ENCODE results near the gene GARIN5B. TPM values are rescaled to one million over a fixed set of nuclear protein-coding genes. Genes with fewer than 3 reads are reported as not detected.
A peak's percentile ranks its signal among the peaks of the same experiment; 100 is the strongest.
"Not testable (repeated sequence)": the region's sequence is repeated elsewhere in the genome, so short reads cannot be mapped to it uniquely, and the experiment has no call there.

The GARIN5B gene
- polyA plus RNA-seq, 3 donors, result not detected

GRCh38 chr19:55328774-55329318 is 34.2 kb downstream of the GARIN5B start:
- WGBS (ENCODE audit: insufficient coverage), result 80% methylated on average over 1 of the region's 4 CpGs
- H3K36me3 Mint-ChIP-seq; H3K4me2 ChIP-seq (replicated peaks; ENCODE audit: extremely low read depth, low read length, poor library complexity, severe bottlenecking); H3K4me3 ChIP-seq (replicated peaks in 1 of 3; ENCODE audit: low read depth in 2 of 3, low read length in 3 of 3); H3K27me3 Mint-ChIP-seq (ENCODE audit: low read depth in 3 of 3); H3K27me3 ChIP-seq (ENCODE audit: control insufficient read depth in 2 of 2, insufficient read depth in 2 of 2, low read length in 2 of 2); H4K20me1 ChIP-seq (ENCODE audit: insufficient read depth, low read length); H3K4me3 Mint-ChIP-seq; H3K36me3 ChIP-seq (replicated peaks in 1 of 2; ENCODE audit: control insufficient read depth in 1 of 2, insufficient read depth in 2 of 2, low read length in 2 of 2); intact Hi-C loops (cut with micrococcal nuclease); H2AFZ ChIP-seq (ENCODE audit: insufficient read depth, low read depth, low read length, poor library complexity, severe bottlenecking); H3K27ac ChIP-seq (ENCODE audit: low read depth in 1 of 2, low read length in 2 of 2); H3K9me3 ChIP-seq (replicated peaks in 1 of 2; ENCODE audit: control insufficient read depth in 1 of 2, insufficient read depth in 1 of 2, low read length in 2 of 2); H3K9ac ChIP-seq (ENCODE audit: insufficient read depth, low read length, poor library complexity, severe bottlenecking); H3K9me3 Mint-ChIP-seq: not testable (repeated sequence)
- DNase-seq, result peak in 1 of 3 donors; percentile 52
- Mint-ChIP-seq H3K4me1 (peaks cover 66% of the 10 kb centered on the region), H3K27ac (peak overlapping the region in 3 of 7 donors; percentile 21 to 72 (median 70))
- Histone ChIP-seq H3K79me2 (ENCODE audit: insufficient read depth, low read length) (peaks cover 12% of the 10 kb centered on the region), H3K4me1 (ENCODE audit: control insufficient read depth in 1 of 2, insufficient read depth in 2 of 2, low read length in 2 of 2) (peaks cover 66 to 80% of the 10 kb centered on the region in 2 donors)

DNA sequence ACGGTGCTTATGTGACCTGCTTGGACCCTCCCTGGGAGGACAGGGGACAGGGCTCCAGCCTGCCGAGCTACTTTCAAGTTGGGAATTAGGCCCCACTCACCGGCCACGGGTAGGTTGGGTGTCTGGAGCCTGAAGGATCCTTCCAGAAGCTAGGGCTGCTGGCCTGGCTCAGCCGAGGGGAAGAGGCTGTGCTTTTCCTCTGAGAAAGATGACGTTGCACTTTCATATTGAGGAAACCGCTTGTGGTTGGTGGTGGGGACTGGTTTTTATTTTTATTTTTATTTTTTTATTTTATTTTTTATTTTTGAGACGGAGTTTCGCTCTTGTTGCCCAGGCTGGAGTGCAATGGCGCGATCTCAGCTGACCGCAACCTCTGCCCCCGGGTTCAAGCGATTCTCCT is 37.9 kb downstream of the GARIN5B start, which contains the start of gene TMEM150B:
Gene TMEM150B (minus strand): TSS at position 170 of the 400 bp plus-strand sequence. CDS start 4,305 bp downstream, outside the sequence.
- Histone ChIP-seq H3K9ac (ENCODE audit: insufficient read depth, low read length, poor library complexity, severe bottlenecking) (peak within 1 kb of the TSS; percentile 67), H3K79me2 (ENCODE audit: insufficient read depth, low read length) (peaks cover 41% of the 10 kb centered on the region), H2AFZ (ENCODE audit: insufficient read depth, low read depth, low read length, poor library complexity, severe bottlenecking) (peak within 1 kb of the TSS; percentile 35), H3K4me1 (ENCODE audit: control insufficient read depth in 1 of 2, insufficient read depth in 2 of 2, low read length in 2 of 2) (peaks cover 72 to 86% of the 10 kb centered on the region in 2 donors), H3K4me2 (replicated peaks; ENCODE audit: extremely low read depth, low read length, poor library complexity, severe bottlenecking) (peak within 1 kb of the TSS; percentile 78), H3K27ac (ENCODE audit: low read depth in 1 of 2, low read length in 2 of 2) (peak within 1 kb of the TSS; percentile 85 to 93), H3K27me3 (ENCODE audit: control insufficient read depth in 2 of 2, insufficient read depth in 2 of 2, low read length in 2 of 2) (no peaks in the 10 kb centered on the region), H3K9me3 (replicated peaks in 1 of 2; ENCODE audit: control insufficient read depth in 1 of 2, insufficient read depth in 1 of 2, low read length in 2 of 2) (no peaks in the 10 kb centered on the region), H3K4me3 (replicated peaks in 1 of 3; ENCODE audit: low read depth in 2 of 3, low read length in 3 of 3) (peak within 1 kb of the TSS; percentile 44 to 79 (median 77)), H3K36me3 (replicated peaks in 1 of 2; ENCODE audit: control insufficient read depth in 1 of 2, insufficient read depth in 2 of 2, low read length in 2 of 2) (peaks cover 4 to 10% of the 10 kb centered on the region in 2 donors), H4K20me1 (ENCODE audit: insufficient read depth, low read length) (peaks cover 28% of the 10 kb centered on the region)
- TF ChIP-seq, protein P1, sequence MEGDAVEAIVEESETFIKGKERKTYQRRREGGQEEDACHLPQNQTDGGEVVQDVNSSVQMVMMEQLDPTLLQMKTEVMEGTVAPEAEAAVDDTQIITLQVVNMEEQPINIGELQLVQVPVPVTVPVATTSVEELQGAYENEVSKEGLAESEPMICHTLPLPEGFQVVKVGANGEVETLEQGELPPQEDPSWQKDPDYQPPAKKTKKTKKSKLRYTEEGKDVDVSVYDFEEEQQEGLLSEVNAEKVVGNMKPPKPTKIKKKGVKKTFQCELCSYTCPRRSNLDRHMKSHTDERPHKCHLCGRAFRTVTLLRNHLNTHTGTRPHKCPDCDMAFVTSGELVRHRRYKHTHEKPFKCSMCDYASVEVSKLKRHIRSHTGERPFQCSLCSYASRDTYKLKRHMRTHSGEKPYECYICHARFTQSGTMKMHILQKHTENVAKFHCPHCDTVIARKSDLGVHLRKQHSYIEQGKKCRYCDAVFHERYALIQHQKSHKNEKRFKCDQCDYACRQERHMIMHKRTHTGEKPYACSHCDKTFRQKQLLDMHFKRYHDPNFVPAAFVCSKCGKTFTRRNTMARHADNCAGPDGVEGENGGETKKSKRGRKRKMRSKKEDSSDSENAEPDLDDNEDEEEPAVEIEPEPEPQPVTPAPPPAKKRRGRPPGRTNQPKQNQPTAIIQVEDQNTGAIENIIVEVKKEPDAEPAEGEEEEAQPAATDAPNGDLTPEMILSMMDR (IDR thresholded peaks at IDR 0.05), result no peak
- WGBS (ENCODE audit: insufficient coverage), result 4% methylated on average over 4 of the region's 14 CpGs
- intact Hi-C loops (cut with micrococcal nuclease), result loop anchor here in 1 of 2 donors (2.0 kb wide), 1 partner anchor 14 kb away; the partner anchor contains the start of gene KMT5C
- Mint-ChIP-seq H3K4me1 (peaks cover 70% of the 10 kb centered on the region), H3K27me3 (ENCODE audit: low read depth in 3 of 3) (peaks cover 0 to 1% (median 1%) of the 10 kb centered on the region in 3 donors), H3K4me3 (peak within 1 kb of the TSS; percentile 89 to 97), H3K27ac (peak within 1 kb of the TSS; percentile 96 to 99 (median 98)), H3K9me3 (peaks cover 0 to 2% (median 0%) of the 10 kb centered on the region in 7 donors), H3K36me3 (peaks cover 12 to 26% of the 10 kb centered on the region in 2 donors)
- peak; percentile 48 to 71 (median 71) for DNase-seq
